Stimulated activated CD8-positive, alpha-beta memory T cell treated with anti-CD3 and anti-CD28 coated beads, Interleukin-2, amount 100 ng/mL, for 48 hours (primary cell): ENCODE measurements around the gene ADAM29.
"Not testable (repeated sequence)": the region's sequence is repeated elsewhere in the genome, so short reads cannot be mapped to it uniquely, and the experiment has no call there.

Experiments
- DNase-seq, 2 donors: peaks; one replicate each; pipeline ENCODE4 v3.0.0-alpha.2; 2020; ENCODE audit warnings: low read depth in 2 of 2

Gene ADAM29

DNA sequence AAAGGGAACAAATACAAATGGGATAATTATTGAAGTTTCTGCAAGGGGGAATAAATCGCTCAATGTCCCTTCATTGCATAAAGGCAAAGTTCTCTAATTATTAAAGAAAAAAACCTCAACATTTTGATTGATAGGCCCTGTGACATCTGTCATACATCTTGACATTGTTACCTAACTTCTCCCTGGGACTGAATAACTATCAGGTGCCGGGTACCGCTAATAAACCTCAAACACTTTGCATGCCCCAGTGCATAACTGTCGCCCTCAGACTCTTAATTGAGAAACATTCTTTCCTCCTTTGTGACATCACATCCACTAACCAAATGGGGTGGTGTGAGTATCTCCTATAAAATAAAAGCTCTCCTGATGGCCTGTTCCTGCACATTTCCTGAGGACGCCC, at the start of gene ADAM29:
TSS of gene ADAM29 (plus strand) at position 301 of the 400 bp plus-strand sequence. CDS start 57,168 bp downstream, outside the sequence.
- DNase-seq = no peak

DNA sequence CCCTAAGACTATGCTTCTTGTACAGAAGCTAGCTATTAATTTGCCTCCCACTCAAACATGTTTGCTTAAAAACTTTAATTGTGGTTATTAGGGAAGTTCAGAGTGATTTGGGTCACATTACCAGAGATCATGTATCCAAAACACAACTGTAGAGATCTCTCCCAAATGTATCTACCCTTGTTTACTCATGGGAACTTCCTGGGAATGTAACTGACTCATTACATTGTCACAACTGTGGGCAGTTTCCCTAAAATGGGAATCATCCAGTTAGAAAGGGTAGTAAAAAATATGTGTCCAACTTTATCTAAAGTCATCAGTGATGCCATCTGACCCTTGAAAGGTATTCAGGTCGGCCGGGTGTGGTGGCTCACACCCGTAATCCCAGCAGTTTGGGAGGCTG, 48.8 kb upstream of the ADAM29 start:
- no peak for DNase-seq

GRCh38 chr4:174870311-174870710, 47.8 kb upstream of the ADAM29 start:
- no peak for DNase-seq

- no peak for DNase-seq
Observed at GRCh38 chr4:174871407-174871806, 46.8 kb upstream of the ADAM29 start.

DNA sequence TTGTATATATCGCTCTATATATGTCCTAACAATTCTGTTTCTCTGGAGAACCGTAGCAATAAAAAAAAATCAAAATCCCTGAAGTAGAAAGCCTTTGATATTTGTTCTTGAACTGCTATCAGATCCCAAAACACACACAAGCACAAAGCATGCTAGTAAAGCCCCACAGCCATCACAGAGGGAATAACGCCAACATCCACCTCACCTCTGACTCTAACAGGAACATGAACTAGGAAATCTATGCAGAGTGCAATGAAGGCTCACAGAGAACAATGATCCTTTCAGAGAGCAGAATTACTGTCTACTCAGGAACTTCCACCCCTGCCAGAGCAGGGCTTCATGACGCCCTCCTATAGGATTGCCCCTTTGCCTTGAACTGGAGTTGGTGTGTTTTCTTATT, 45.0 kb upstream of the ADAM29 start:
- DNase-seq = not testable (repeated sequence)

GRCh38 chr4:174873931-174874330, 44.2 kb upstream of the ADAM29 start:
- no peak for DNase-seq

DNA sequence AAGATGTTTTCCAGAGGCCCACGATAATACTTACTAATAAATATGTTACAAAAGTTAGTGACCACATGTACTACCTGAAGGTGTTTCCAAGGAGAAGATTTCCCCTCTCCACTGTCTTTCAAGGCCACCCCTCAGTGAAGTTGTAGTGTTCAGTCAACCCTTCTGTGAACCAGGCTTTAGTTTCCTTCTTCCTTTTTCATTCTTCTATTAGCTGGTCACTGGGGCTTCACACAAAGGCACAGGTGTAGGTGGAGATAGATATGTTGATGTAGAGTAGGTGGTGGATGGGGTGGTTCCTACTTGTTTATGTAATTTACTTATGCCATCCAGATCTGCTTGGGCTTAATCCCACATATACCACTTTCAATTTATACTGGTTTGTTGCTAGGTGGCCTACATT, 43.3 kb upstream of the ADAM29 start:
- no peak for DNase-seq

DNA sequence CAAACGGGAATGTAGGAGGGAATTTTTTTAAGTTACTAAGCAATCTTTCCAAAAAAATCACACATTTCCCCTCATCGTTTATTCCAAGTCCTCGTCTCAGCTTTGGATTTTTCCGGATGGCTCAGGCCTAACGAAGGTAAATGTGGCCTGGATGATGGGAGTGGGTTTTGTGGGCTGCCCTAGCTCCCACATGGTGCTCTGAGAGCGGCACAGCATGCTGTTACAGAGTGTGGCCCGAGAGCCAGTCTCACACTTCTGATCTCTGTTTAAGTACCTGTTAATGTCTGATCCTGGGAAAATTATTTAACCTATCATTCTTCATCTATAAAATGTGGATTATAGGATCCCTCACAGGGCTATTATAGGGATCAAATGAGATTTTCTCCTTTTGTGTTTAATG, 38.2 kb upstream of the ADAM29 start:
- DNase-seq = no peak

GRCh38 chr4:174882317-174882992, 35.7 kb upstream of the ADAM29 start:
- no peak for DNase-seq

DNA sequence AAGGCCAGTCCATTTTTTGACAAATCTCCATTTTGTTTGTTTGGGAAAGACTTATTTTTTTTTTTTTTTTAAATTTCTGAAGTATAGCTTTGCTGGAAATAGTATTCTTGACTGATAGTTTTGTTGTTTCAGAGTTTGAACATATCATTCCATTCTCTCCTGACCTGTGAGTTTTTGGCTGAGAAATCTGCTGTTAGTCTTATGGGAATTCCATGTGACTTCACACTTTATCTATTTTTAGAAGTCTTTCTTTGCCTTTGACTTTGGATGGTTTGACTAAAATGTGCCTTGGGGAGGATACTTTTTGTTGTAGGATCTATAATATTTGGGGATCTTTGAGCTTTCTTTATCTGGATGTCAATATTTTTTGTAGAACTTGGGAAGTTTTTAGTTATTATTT, 10.7 kb upstream of the ADAM29 start:
- no peak for DNase-seq

DNA sequence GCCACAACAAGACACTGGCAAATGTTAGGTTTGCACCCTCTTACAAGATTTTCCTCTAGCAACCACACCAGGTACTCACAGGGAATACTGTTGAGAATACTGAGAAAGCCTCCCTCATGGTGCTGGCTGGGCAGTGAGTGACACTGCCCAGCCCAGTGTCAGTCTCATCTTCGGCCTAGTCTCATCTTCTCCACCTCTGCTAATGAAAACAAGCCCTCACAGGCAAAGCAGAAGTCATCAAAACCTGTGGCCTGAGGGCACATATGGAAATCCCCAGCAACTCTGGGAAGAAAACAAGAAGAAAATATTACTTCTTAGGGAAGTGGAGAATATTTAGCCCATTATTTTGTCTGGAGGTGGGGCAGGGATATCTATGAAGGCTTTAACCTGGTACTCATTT, 7.9 kb upstream of the ADAM29 start:
- no peak for DNase-seq

- DNase-seq = no peak
Observed at GRCh38 chr4:174912919-174913543, 5.1 kb upstream of the ADAM29 start.

DNA sequence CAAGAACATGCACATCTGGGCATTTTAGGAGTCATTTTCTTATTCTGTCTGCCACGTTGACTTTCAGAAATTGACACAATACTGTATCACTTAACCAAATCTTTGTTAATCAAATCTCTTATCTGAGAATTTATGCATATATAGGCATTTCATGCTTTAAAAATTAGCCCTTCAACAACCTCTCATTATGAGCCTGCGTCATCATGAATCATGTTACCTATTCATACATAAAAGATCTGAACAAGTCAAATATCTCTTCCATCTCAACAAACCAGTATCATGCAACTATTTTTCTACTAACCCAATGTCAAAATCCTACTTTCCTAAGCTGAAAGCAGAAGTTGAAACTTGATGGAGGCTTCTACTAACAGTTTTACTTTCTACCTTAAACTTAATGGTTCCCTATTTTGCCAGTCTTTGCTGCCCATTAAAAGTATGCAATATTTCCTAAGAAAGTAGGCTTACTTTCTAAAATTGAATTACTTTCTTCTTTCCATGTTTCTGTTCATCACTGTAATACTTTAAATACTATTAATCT, 1.8 kb downstream of the ADAM29 start:
- DNase-seq = no peak

DNA sequence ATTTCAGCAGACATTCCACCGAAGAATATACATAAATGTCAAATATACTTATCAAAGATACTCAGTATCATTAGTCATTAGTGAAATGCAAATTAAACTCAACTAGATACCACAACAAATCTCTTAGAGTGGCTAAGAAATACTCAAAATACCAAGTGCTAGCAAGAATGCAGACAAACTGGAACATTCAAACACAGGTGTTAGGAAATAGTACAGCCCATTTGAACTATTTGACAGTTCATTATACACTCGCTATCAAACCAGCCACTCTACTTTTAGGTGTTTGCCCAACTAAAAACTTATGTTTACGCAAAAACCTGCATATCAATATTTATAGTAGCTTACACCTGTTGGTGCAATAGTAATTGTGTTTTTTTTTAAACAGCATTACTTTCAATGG, 8.8 kb downstream of the ADAM29 start:
- DNase-seq = no peak

DNA sequence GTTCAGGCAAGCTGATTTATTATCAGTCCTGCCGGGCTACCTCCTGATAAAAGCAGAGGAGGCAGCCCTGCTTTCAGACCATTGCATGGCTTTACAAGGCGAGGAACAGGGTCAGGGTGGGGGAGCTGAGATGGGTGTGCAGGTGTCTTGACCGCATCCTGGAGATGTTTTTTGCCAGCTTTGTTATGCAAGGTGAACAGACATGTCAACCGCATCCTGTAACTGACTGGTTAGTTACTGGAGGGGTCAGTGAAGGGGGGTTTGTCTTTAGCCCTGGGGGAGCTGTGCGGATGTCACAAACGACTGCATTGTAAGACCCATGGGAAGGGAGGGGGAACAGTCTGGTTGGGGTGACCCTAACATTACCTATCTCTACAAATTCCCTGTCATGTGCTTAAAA, 10.0 kb downstream of the ADAM29 start:
- DNase-seq = no peak

DNA sequence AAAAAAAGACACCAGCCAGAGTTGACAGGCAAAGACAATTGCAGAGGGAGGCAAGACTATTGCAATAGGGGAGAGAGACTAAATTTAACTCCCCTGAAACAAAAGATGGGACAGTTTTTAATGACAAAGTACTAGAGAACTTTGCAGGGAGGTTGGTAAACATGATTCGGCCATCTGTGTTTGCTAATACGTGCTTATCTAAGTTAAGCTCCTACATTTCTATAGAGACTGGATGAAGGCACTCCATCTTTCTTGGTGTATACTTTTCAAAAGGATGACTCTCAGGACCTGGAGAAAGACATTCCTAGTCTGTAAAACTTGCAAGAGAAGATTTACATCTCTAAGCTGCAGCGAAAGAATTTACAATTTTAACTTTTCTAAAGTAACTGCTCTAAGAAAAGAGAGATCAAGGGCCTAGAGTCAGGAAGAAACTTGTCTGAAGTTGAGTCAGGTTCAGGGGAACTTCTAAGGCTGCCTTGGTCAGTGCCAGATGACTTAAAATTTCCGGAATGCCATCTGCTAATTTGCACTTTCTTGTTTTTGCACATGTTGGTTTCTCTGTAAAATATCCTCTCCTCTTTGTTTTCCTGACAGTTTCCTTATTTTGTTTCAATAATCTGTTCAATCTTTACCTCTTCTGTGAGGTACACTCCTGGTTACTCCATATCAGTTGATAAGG, 10.6 kb downstream of the ADAM29 start:
- DNase-seq = no peak

DNA sequence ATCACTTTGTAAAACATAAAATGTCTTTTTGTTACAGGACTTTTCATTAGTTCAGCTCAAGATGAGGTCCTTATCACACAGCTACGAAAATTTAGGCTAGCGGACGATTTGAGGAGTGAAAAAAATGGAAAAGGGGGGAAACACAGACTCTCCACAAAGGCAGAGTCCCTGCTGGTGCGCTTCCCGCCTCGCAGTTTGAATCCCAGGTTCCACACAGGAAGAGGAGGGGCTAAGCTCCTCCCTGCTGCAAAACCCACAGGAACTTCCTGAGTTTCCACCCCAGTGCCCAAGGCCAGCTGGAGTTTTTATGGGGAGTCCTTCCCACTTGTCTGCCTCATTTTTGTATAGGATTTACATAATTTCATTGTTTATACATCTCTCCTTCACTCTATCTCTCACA, 11.2 kb downstream of the ADAM29 start:
- no peak for DNase-seq

- no peak for DNase-seq
Observed at GRCh38 chr4:174930895-174931294, 12.7 kb downstream of the ADAM29 start.

DNA sequence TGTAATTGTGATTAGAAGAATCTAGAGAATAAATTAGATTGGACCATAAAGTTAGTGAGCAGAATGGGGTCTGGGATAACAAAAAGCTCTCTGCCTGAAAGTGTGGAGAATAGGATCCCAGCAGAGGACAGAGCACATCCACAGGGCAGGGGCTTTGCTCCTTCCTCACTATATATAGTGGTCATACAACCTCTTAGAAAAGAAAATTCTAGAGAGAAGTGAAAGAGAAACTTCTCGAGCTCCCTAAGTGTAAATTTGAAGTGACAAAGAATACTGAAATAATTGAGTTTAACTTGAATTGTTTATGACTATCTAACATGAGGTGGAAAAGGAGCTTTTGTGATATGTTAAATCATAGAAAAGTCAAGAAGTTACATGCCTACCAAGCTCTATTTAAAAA, 14.9 kb downstream of the ADAM29 start:
- DNase-seq = no peak

DNA sequence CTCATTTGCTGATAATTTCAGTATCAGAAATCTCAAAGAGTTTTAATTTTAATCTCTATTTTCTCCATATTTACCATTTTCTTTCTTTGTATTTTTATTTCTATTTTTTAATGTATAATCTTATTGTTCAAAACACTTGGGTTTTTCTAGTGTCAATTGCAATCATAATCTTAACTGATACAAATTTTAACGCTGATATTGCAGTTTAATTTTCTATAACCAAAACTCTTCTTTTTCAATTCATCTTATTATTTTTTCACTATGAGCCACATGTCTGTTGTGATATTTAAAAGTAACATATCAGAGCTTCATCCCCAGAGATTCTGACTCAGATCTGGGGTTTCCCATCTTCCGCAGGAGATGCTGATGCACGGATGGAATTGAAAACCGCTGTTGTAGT, 16.2 kb downstream of the ADAM29 start:
- no peak for DNase-seq

DNA sequence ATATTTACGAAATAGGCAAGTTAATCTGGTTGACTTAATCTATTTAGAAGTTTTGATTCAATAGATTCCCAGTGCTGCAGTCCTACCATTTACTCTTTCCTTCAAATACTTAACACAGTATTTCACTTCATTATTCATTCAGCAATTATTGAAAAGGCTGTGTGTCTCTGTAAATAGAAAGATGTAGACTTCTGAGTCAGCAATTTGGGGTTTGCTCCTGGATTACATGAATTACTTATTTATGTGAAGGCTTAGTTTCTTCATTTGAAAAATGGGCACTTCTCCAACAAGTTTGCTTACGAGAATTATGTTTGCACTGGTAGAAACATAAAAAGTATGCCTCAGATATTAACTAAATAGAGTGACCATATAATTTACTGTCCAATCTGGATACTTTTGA, 17.4 kb downstream of the ADAM29 start:
- DNase-seq = no peak

GRCh38 chr4:174940002-174940401, 21.8 kb downstream of the ADAM29 start:
- no peak for DNase-seq

GRCh38 chr4:174946246-174946645, 28.1 kb downstream of the ADAM29 start:
- DNase-seq = no peak
